ENCODE results near the gene RUNDC1.

- TF ChIP-seq CTCF (IDR thresholded peaks at IDR 0.05) (no peak), POLR2A (IDR thresholded peaks at IDR 0.05) (no peak)
Observed at GRCh38 chr17:42967925-42968324, 12.4 kb upstream of the RUNDC1 start.

Data from right lobe of liver (tissue), 4 donors.